ENCODE results near the gene ZFTA.

Gene ZFTA

DNA sequence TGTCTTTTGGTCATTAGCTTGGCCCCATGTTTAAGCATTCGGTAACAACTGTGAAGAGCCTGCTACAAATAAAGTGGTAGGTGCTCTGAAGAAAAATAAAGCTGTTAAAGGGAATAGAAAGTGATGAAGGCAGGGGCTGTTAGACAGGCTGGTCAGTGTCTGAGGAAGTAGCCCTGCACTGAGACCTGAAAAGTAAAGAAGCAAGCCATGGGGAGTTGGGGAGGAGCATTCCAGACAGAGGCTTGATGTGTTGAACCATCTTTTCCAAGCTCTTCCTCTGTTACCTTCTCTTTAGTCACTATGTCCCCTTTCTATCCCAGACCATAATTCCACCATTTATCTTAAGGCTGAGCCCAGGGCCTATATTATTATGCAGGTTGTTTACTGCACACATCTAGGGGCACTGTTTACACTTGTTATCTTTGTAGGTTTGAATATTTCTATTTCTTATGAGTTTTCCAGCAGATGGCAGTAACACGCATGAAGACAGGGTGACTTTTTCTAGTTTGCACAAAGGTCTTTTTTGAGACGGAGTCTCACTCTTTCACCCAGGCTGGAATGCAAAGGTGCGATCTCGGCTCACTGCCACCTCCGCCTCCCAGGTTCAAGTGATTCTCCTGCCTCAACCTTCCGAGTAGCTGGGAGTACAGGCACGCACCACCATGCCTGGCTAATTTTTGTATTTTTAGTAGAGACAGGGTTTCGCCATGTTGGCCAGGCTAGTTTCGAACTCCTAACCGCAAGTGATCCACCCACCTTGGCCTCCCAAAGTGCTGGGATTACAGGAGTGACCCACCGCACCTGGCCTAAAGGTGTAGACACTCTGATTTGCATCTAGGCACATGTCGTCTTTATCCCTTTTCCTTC is 23.0 kb downstream of the ZFTA start:
- no peak for DNase-seq

DNA sequence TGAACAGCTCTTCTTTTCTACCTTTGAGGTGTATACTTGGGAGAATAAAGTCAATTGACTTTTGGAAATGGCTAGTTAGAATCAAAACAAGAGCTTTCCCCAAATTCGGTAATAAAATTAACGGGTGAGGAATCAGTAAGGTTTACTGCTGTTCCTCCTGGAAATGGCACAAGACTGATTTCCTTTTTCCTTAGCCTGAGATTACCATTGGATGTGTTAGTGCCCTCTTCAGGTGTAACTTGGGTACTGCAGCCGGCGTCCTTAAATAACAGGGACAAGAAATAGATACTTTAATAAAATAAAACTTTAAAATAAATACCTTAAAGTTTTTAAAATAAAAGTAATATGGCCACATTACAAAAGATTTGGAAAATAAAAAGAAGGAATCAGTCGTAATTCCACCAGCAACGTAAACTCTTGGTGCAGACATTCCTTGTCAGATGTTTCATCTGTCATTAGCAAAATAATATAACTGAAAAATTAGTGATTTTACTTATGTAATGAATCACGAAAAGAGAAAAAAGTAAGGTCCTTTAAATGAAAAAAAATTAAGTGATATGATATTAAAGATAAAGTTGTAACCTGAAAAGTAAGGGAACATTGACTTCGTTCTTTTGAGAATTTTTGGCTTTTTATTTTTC is 29.7 kb downstream of the ZFTA start:
- DNase-seq, result peak; percentile 64

DNA sequence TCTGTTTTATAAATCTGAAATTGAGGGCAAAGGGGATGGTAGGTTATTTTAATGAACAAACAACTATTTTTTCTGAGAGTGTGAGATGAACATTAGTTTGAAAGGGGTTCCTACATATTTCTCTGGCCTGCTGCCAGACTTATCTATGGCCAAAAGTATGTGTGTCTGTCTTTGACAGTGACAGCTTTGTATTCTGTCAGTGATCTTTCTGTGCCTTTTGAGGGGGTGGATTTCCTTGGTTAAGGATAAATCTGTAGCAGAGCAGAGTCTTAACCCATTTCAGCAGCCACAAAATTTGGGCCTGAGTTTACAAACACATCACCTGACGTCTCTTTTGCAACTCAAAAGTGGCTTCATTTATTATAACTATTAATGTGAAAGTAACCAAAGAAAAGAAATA is 30.9 kb downstream of the ZFTA start:
- no peak for DNase-seq

DNA sequence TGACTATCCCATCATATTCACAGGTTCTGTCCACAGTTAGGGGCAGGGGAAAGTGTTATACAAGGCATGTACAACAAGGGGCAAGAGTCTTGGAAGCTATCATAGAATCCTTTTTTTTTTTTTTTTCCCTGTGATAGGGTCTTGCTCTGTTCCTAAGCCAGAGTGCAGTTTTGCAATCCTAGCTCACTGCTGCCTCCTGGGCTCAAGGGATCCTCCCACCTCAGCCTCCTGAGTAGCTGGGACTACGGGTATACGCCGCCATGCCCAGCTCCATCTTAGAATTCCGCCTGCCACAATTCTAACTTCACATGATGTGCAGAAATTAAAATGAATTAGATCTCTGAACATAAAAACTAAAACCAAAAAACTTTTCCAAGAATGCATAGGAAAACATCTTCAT is 31.7 kb downstream of the ZFTA start:
- DNase-seq, result no peak

DNA sequence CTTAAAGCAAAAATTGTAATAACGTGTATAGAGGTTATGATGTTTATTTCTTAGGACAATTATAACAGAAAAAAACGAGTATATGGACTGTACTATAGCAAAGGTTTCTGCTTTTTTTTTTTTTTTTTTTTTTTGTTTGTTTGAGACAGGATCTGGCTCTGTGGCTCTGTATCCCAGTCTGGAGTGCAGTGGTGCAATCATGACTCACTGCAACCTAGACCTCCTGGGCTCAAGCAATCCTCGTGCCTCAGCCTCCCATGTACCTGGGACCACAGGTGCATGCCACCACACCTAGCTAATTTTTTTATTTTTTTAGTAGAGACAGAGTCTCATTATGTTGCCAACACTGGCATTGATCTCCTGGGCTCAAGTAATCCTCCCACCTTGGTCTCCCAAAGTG is 39.2 kb downstream of the ZFTA start:
- no peak for DNase-seq

DNA sequence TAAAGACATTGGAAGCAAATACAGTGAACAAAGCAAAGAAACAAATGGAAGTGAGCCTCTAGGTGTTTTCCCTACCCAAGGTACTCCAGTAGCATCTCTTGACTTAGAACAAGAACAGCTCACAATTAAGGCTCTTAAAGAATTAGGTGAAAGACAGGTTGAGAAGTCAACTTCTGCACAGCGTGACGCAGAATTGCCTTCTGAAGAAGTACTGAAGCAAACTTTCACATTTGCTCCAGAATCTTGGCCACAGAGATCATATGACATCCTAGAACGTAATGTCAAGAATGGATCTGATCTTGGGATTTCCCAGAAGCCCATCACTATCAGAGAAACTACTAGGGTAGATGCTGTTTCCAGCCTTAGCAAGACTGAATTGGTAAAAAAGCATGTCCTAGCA is 48.0 kb downstream of the ZFTA start:
- no peak for DNase-seq

DNA sequence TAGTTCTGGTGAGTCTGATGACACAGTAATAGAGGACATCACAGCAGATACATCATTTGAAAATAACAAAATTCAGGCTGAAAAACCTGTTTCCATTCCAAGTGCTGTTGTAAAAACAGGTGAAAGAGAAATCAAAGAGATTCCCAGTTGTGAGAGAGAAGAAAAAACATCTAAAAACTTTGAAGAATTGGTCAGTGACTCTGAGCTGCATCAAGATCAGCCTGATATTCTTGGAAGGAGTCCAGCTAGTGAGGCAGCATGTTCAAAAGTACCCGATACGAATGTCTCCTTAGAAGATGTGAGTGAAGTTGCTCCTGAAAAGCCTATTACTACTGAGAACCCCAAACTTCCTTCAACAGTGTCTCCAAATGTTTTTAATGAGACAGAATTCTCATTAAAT is 48.6 kb downstream of the ZFTA start:
- DNase-seq, result no peak

DNA sequence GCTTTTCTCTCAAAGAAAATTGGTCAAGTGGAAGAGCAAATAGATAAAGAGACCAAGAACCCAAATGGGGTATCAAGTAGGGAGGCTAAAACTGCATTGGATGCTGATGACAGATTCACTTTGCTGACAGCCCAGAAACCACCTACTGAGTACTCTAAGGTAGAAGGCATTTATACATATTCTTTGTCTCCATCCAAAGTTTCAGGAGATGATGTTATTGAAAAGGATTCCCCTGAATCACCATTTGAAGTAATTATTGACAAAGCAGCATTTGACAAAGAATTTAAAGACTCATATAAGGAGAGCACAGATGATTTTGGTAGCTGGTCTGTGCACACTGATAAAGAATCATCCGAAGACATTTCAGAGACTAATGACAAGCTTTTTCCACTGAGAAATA is 49.6 kb downstream of the ZFTA start:
- no peak for DNase-seq

Data from NCI-H1694 (cell line).